Epithelial cell of esophagus (primary cell): ENCODE measurements around the gene GFRA1.

Experiments used
- DNase-seq: peaks from one replicate; pipeline ENCODE4 v3.0.0; 2010; ENCODE audit warnings: low read depth
- H3K4me3 ChIP-seq: 2 replicates; pipeline ENCODE4 v1.5.1; 2011; ENCODE audit warnings: mild to moderate bottlenecking, low read length, control low read depth
- TF ChIP-seq, protein P1 (sequence below): IDR thresholded peaks from 2 replicates; pipeline ENCODE4 v1.5.1; 2011; ENCODE audit warnings: low read depth, mild to moderate bottlenecking, low read length, control low read depth, inconsistent platforms; ENCODE audit not compliant: insufficient read depth; ENCODE audit errors: missing control alignments

The GFRA1 gene

DNA sequence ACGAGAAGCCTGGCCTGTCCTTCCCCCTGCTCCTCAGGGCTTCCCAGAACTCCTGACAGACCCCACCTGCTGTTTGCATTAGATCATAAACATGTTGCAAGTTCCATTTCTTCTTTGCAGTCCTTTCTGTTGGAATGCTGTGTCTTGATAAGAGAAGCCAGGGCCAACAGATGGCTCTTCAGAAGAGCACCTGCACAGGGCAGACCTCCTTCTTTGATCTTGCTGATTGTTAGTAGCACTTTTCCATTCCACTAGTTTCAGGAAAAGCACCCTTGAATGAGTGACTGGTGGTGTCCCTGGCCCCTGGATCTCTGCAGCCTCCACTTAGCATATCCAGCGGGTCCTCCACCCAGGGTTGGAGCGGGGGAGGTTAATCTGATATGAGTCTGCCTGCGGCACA lies 243.2 kb downstream of the GFRA1 start:
- DNase-seq = no peak

DNA sequence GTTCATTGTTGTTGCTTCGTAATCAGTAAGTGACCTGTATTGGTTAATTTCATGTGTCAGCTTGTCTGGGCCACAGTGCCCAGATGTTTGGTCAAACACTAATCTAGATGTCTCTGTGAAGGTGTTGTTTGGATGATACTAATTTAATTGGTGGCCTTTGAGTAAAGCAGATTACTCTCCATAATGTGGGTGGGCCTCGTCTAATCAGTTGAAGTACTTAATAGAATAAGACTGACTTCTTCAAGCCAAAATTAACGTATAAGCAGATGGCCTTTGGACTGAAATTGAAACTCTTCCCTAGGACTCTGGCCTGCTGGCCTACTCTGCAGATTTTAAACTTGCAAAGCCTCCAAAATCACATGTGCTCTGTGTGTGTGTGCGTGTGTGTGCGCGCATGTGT lies 245.7 kb downstream of the GFRA1 start:
- TF ChIP-seq, protein P1, sequence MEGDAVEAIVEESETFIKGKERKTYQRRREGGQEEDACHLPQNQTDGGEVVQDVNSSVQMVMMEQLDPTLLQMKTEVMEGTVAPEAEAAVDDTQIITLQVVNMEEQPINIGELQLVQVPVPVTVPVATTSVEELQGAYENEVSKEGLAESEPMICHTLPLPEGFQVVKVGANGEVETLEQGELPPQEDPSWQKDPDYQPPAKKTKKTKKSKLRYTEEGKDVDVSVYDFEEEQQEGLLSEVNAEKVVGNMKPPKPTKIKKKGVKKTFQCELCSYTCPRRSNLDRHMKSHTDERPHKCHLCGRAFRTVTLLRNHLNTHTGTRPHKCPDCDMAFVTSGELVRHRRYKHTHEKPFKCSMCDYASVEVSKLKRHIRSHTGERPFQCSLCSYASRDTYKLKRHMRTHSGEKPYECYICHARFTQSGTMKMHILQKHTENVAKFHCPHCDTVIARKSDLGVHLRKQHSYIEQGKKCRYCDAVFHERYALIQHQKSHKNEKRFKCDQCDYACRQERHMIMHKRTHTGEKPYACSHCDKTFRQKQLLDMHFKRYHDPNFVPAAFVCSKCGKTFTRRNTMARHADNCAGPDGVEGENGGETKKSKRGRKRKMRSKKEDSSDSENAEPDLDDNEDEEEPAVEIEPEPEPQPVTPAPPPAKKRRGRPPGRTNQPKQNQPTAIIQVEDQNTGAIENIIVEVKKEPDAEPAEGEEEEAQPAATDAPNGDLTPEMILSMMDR = no peak
- H3K4me3 ChIP-seq = no peak overlapping the region
- DNase-seq = no peak

More for the DNA sequence above, 243.2 kb downstream of the GFRA1 start:
- no peak overlapping the region for H3K4me3 ChIP-seq
- TF ChIP-seq, protein P1 = no peak

GRCh38 chr10:116026725-116027124 lies 246.3 kb downstream of the GFRA1 start:
- TF ChIP-seq, protein P1 = no peak
- no peak overlapping the region for H3K4me3 ChIP-seq
- no peak for DNase-seq

DNA sequence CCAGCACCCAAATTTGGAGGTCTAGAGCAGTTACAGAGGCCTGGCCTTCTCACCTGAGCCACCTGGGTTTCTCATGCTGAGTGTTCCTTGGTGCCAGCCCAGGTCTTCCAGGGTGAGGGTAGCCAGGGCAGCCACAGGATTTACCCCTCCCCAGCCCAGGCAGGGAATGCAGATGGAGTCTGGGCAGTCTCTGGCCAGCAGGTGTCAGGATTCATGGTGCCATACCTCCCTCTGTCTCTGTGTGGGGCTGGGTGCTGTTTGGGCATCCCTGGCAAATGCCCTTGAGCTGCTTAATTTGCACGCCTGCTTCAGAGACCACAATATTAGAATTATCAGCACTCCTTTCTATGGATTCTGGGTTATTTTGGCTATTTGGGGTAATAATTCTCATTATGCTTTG lies 246.7 kb downstream of the GFRA1 start:
- H3K4me3 ChIP-seq = no peak overlapping the region
- DNase-seq = no peak
- TF ChIP-seq, protein P1 = no peak

GRCh38 chr10:116024271-116024878 lies 248.6 kb downstream of the GFRA1 start:
- no peak overlapping the region for H3K4me3 ChIP-seq
- no peak for DNase-seq
- TF ChIP-seq, protein P1 = no peak

- no peak overlapping the region for H3K4me3 ChIP-seq
- no peak for DNase-seq
- TF ChIP-seq, protein P1 = no peak
Observed at GRCh38 chr10:116017405-116017804, 255.6 kb downstream of the GFRA1 start.
